ENCODE data around the gene ENOX1.

ENOX1 gene

GRCh38 chr13:43328907-43329306 lies 457.9 kb downstream of the ENOX1 start:
- Histone ChIP-seq H2AFZ (ENCODE audit: low read length) (no peak overlapping the region), H3K4me2 (ENCODE audit: low read length) (no peak overlapping the region), H3K4me3 (ENCODE audit: low read depth, low read length, poor library complexity, severe bottlenecking) (no peak overlapping the region), H3K9me2 (ENCODE audit: low read depth, low read length) (no peaks in the 10 kb centered on the region), H3K9me3 (ENCODE audit: low read length) (no peaks in the 10 kb centered on the region), H3K79me2 (ENCODE audit: insufficient read depth, low read length) (no peaks in the 10 kb centered on the region), H4K20me1 (ENCODE audit: insufficient read depth, low read length) (no peaks in the 10 kb centered on the region), H3K36me3 (ENCODE audit: insufficient read depth, low read length) (no peaks in the 10 kb centered on the region), H3K4me1 (ENCODE audit: insufficient read depth, low read length, severe bottlenecking) (no peaks in the 10 kb centered on the region), H3K27ac (ENCODE audit: low read depth, low read length, poor library complexity, severe bottlenecking) (no peak overlapping the region), H3F3A (ENCODE audit: insufficient read depth, low read length) (no peaks in the 10 kb centered on the region), H3K9ac (ENCODE audit: low read length) (no peak overlapping the region), H3K27me3 (ENCODE audit: insufficient read depth, low read length) (no peaks in the 10 kb centered on the region)
- TF ChIP-seq CTCF (IDR thresholded peaks at IDR 0.05; ENCODE audit: low read length): no peak
- TF ChIP-seq EZH2 (IDR thresholded peaks at IDR 0.05; ENCODE audit: borderline replicate concordance, low read length): no peak

GRCh38 chr13:43326100-43326499 lies 460.7 kb downstream of the ENOX1 start:
- H3K27ac ChIP-seq (ENCODE audit: low read depth, low read length, poor library complexity, severe bottlenecking): no peak overlapping the region
- no peak overlapping the region for H3K4me3 ChIP-seq (ENCODE audit: low read depth, low read length, poor library complexity, severe bottlenecking)
- 0 out of 2 replicates have a peak, but pooled peaks cover 2% of the 10 kb centered on the region for H3K9me2 ChIP-seq (ENCODE audit: low read depth, low read length)
- no peaks in the 10 kb centered on the region for H3K27me3 ChIP-seq (ENCODE audit: insufficient read depth, low read length)
- no peaks in the 10 kb centered on the region for H3K9me3 ChIP-seq (ENCODE audit: low read length)
- no peaks in the 10 kb centered on the region for H3K4me1 ChIP-seq (ENCODE audit: insufficient read depth, low read length, severe bottlenecking)
- no peak overlapping the region for H3K9ac ChIP-seq (ENCODE audit: low read length)
- TF ChIP-seq EZH2 (IDR thresholded peaks at IDR 0.05; ENCODE audit: borderline replicate concordance, low read length) (no peak), CTCF (IDR thresholded peaks at IDR 0.05; ENCODE audit: low read length) (no peak)
- no peaks in the 10 kb centered on the region for H3K36me3 ChIP-seq (ENCODE audit: insufficient read depth, low read length)
- no peaks in the 10 kb centered on the region for H3F3A ChIP-seq (ENCODE audit: insufficient read depth, low read length)
- no peak overlapping the region for H3K4me2 ChIP-seq (ENCODE audit: low read length)
- H3K79me2 ChIP-seq (ENCODE audit: insufficient read depth, low read length): no peaks in the 10 kb centered on the region
- no peaks in the 10 kb centered on the region for H4K20me1 ChIP-seq (ENCODE audit: insufficient read depth, low read length)
- no peak overlapping the region for H2AFZ ChIP-seq (ENCODE audit: low read length)

- Histone ChIP-seq H3K27me3 (ENCODE audit: insufficient read depth, low read length) (no peaks in the 10 kb centered on the region), H3K9me2 (ENCODE audit: low read depth, low read length) (0 out of 2 replicates have a peak, but pooled peaks cover 2% of the 10 kb centered on the region), H3K9ac (ENCODE audit: low read length) (no peak overlapping the region), H4K20me1 (ENCODE audit: insufficient read depth, low read length) (no peaks in the 10 kb centered on the region), H3K4me1 (ENCODE audit: insufficient read depth, low read length, severe bottlenecking) (no peaks in the 10 kb centered on the region), H3F3A (ENCODE audit: insufficient read depth, low read length) (no peaks in the 10 kb centered on the region), H3K4me2 (ENCODE audit: low read length) (no peak overlapping the region), H2AFZ (ENCODE audit: low read length) (no peak overlapping the region), H3K27ac (ENCODE audit: low read depth, low read length, poor library complexity, severe bottlenecking) (no peak overlapping the region), H3K9me3 (ENCODE audit: low read length) (no peaks in the 10 kb centered on the region), H3K36me3 (ENCODE audit: insufficient read depth, low read length) (no peaks in the 10 kb centered on the region), H3K79me2 (ENCODE audit: insufficient read depth, low read length) (no peaks in the 10 kb centered on the region), H3K4me3 (ENCODE audit: low read depth, low read length, poor library complexity, severe bottlenecking) (no peak overlapping the region)
- TF ChIP-seq EZH2 (IDR thresholded peaks at IDR 0.05; ENCODE audit: borderline replicate concordance, low read length): no peak
- no peak for TF ChIP-seq CTCF (IDR thresholded peaks at IDR 0.05; ENCODE audit: low read length)
Measured at GRCh38 chr13:43325636-43326035, 461.1 kb downstream of the ENOX1 start.

Data from OCI-LY1 (cell line).